ENCODE measurements around the gene MYO9A.
A peak's percentile ranks its signal among the peaks of the same experiment; 100 is the strongest.

MYO9A gene

GRCh38 chr15:72161361-72162132 lies 43.6 kb upstream of the MYO9A start:
- in situ Hi-C loops (cut with HindIII; ENCODE audit: low sequenced_read_pairs), result no loop called here
- no peak for DNase-seq (ENCODE audit: low read depth, low spot score)
- no peak for TF ChIP-seq CTCF (IDR thresholded peaks at IDR 0.05; ENCODE audit: low read depth, low read length)
- H3K4me3 ChIP-seq (ENCODE audit: low read depth, low read length), result no peak overlapping the region

- H3K4me3 ChIP-seq (ENCODE audit: low read depth, low read length), result no peak overlapping the region
- DNase-seq (ENCODE audit: low read depth, low spot score), result no peak
- in situ Hi-C loops (cut with HindIII; ENCODE audit: low sequenced_read_pairs), result no loop called here
- no peak for TF ChIP-seq CTCF (IDR thresholded peaks at IDR 0.05; ENCODE audit: low read depth, low read length)
Measured at GRCh38 chr15:72160696-72161245, 42.8 kb upstream of the MYO9A start.

GRCh38 chr15:72156928-72157327 lies 39.0 kb upstream of the MYO9A start:
- in situ Hi-C loops (cut with HindIII; ENCODE audit: low sequenced_read_pairs), result no loop called here
- no peak for TF ChIP-seq CTCF (IDR thresholded peaks at IDR 0.05; ENCODE audit: low read depth, low read length)
- H3K4me3 ChIP-seq (ENCODE audit: low read depth, low read length), result no peak overlapping the region
- no peak for DNase-seq (ENCODE audit: low read depth, low spot score)

DNA sequence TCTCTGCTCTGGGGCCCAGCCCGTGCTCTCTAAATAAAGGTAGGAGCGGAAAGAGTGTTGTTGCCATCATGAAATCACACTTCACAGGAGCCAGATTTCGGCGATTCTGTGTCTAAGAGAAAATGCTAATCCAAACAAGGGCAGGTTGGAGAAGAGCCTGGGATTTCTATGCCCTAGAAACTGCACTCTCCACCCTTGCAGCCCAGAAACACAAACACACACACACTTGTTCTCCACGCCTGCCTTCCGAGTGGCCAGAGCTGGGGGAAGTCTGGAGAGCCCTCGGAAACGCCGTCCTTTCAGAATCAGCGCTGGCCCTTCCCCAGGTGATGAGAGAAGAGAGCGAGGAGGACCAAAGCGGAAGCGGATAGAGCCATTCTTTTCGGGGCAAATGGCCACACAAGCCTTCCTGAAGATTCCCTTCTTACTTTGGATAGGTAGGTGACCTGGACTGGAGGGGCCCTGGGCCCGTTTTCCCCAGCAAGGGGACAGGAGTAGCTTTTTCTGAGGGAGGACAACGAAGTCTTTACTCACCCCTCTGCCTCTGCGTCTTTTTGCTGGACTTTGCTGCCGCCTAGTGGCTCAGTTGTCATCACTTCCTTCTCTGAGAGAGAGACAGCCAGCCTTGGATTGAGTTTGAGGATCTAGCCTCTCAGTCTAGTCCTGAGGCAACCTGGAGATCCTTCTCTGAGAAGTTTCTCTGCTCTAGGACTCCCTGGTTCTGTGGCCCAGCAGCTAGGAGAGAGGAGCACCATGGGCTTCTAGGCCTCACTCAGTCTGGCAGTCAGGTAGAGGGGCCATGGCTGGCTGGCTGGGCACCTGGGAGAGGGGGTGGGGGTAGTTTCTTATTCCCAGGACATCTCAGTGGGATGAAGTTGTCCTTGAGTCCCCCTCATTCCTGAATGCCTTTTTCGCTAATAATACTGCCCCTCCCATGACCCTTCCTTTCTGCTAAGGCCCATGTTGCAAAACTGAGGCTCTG lies 38.0 kb upstream of the MYO9A start:
- TF ChIP-seq CTCF (IDR thresholded peaks at IDR 0.05; ENCODE audit: low read depth, low read length), result peak; percentile 92
- in situ Hi-C loops (cut with HindIII; ENCODE audit: low sequenced_read_pairs), result no loop called here
- H3K4me3 ChIP-seq (ENCODE audit: low read depth, low read length), result peak overlapping the region; percentile 50
- DNase-seq (ENCODE audit: low read depth, low spot score), result peak; percentile 77

GRCh38 chr15:72155003-72155621 lies 37.2 kb upstream of the MYO9A start:
- peak overlapping the region; percentile 50 for H3K4me3 ChIP-seq (ENCODE audit: low read depth, low read length)
- in situ Hi-C loops (cut with HindIII; ENCODE audit: low sequenced_read_pairs), result no loop called here

More at GRCh38 chr15:72155003-72155621, 37.2 kb upstream of the MYO9A start:
- no peak for TF ChIP-seq CTCF (IDR thresholded peaks at IDR 0.05; ENCODE audit: low read depth, low read length)
- DNase-seq (ENCODE audit: low read depth, low spot score), result peak; percentile 13
